Breast epithelium (tissue), 4 donors: Measurements from ENCODE around the gene SPATC1L. TPM values are rescaled to one million over a fixed set of nuclear protein-coding genes. Genes with fewer than 3 reads are reported as not detected.
"Not testable (repeated sequence)": the region's sequence is repeated elsewhere in the genome, so short reads cannot be mapped to it uniquely, and the experiment has no call there.

Experiments
- DNase-seq, 2 donors: peaks; one replicate each; pipeline ENCODE4 v3.0.0-alpha.2; 2019; ENCODE audit warnings: low spot score in 2 of 2
- H3K27ac ChIP-seq, 2 donors: fragments of 200-600 bp; sonication (generic) in 1 of 2; one replicate each; pipeline ENCODE4 v1.5.1; 2016 to 2019; ENCODE audit warnings: mild to moderate bottlenecking in 1 of 2
- H3K27me3 ChIP-seq, 2 donors: fragments of 200-600 bp; sonication (generic) in 1 of 2; one replicate each; pipeline versions ENCODE4 v1.5.1 to v1.6.0; 2017 to 2019; ENCODE audit warnings: control low read depth in 1 of 2, mild to moderate bottlenecking in 1 of 2
- H3K36me3 ChIP-seq: fragments of 200-600 bp; one replicate; pipeline ENCODE4 v1.5.1; 2019
- H3K4me1 ChIP-seq, 2 donors: fragments of 200-600 bp; sonication (generic); one replicate each; pipeline ENCODE4 v1.5.1; 2016 to 2019; ENCODE audit warnings: control low read depth in 1 of 2
- H3K4me3 ChIP-seq, 3 donors: fragments of 200-600 bp; sonication (generic); 1 replicate in 2 of 3; 2 replicates in 1 of 3; pipeline ENCODE4 v1.5.1; 2016 to 2019; ENCODE audit warnings: mild to moderate bottlenecking in 3 of 3, moderate library complexity in 2 of 3
- H3K9me3 ChIP-seq, 2 donors: fragments of 200-600 bp; sonication (generic) in 1 of 2; one replicate each; pipeline ENCODE4 v1.5.1; 2016 to 2019; ENCODE audit warnings: control low read depth in 1 of 2
- CTCF ChIP-seq, 3 donors: fragments of 450-650 bp; IDR thresholded peaks; one replicate each; pipeline ENCODE4 v1.5.1; 2016 to 2017; ENCODE audit warnings: antibody characterized with exemption in 3 of 3, mild to moderate bottlenecking in 3 of 3, moderate library complexity in 3 of 3
- POLR2A ChIP-seq: fragments of 450-650 bp; IDR thresholded peaks from one replicate; pipeline ENCODE4 v1.6.1; 2016; ENCODE audit warnings: antibody characterized with exemption, mild to moderate bottlenecking, moderate library complexity
- POLR2AphosphoS5 ChIP-seq, 3 donors: sonication (generic); formaldehyde crosslinking; IDR thresholded peaks; one replicate each; pipeline ENCODE4 v1.6.1; 2017; ENCODE audit warnings: antibody characterized with exemption in 3 of 3
- intact Hi-C: fragments of 100-400 bp; cut with DNase I; formaldehyde crosslinking; loops from one replicate; pipeline ENCODE4 v1.15.1; 2023; ENCODE audit warnings: low total_unique reads
- total RNA-seq, 3 donors: library from RNA; depleted of rRNA; stranded (reverse); fragments of >200 nt; gene quantifications; one replicate each; pipeline ENCODE4 v1.1.0, GENCODE V29; 2016

SPATC1L gene
- total RNA-seq, 3 donors from 2014 or later = 1.6 to 7.0 (median 6.2) TPM

GRCh38 chr21:46150073-46150472 lies 34.2 kb downstream of the SPATC1L start:
- Histone ChIP-seq H3K27me3 (no peaks in the 10 kb centered on the region), H3K9me3 (no peaks in the 10 kb centered on the region), H3K4me3 (no peak overlapping the region), H3K36me3 (no peaks in the 10 kb centered on the region), H3K4me1 (no peaks in the 10 kb centered on the region), H3K27ac (no peak overlapping the region)
- intact Hi-C loops = no loop called here
- no peak for TF ChIP-seq POLR2AphosphoS5 (IDR thresholded peaks at IDR 0.05)
- no peak for TF ChIP-seq CTCF (IDR thresholded peaks at IDR 0.05)
- no peak for TF ChIP-seq POLR2A
- peak in 1 of 2 donors; percentile 30 for DNase-seq

- H3K9me3 ChIP-seq = no peaks in the 10 kb centered on the region
- H3K27me3 ChIP-seq = no peaks in the 10 kb centered on the region
- TF ChIP-seq CTCF (IDR thresholded peaks at IDR 0.05) = no peak
- TF ChIP-seq POLR2AphosphoS5 (IDR thresholded peaks at IDR 0.05) = no peak
- no peak for TF ChIP-seq POLR2A
- H3K27ac ChIP-seq = no peak overlapping the region
- DNase-seq = no peak
- intact Hi-C loops = no loop called here
- H3K4me1 ChIP-seq = no peaks in the 10 kb centered on the region
- no peak overlapping the region for H3K4me3 ChIP-seq
- H3K36me3 ChIP-seq = no peaks in the 10 kb centered on the region
Measured at GRCh38 chr21:46149205-46149901, 34.9 kb downstream of the SPATC1L start.

GRCh38 chr21:46148106-46148505 lies 36.2 kb downstream of the SPATC1L start:
- Histone ChIP-seq H3K27me3 (no peaks in the 10 kb centered on the region), H3K36me3 (no peaks in the 10 kb centered on the region), H3K9me3 (no peaks in the 10 kb centered on the region), H3K4me1 (no peaks in the 10 kb centered on the region), H3K27ac (no peak overlapping the region), H3K4me3 (no peak overlapping the region)
- DNase-seq = no peak
- TF ChIP-seq CTCF (IDR thresholded peaks at IDR 0.05) = no peak
- TF ChIP-seq POLR2AphosphoS5 (IDR thresholded peaks at IDR 0.05) = no peak
- no peak for TF ChIP-seq POLR2A
- intact Hi-C loops = no loop called here

GRCh38 chr21:46147429-46147828 lies 36.8 kb downstream of the SPATC1L start:
- H3K4me1 ChIP-seq, DNase-seq: not testable (repeated sequence)
- TF ChIP-seq CTCF (IDR thresholded peaks at IDR 0.05) = peak in 1 of 3 donors; percentile 21

GRCh38 chr21:46146856-46147255 lies 37.4 kb downstream of the SPATC1L start:
- intact Hi-C loops = no loop called here
- Histone ChIP-seq H3K4me1 (no peaks in the 10 kb centered on the region), H3K36me3 (no peaks in the 10 kb centered on the region), H3K9me3 (no peaks in the 10 kb centered on the region), H3K4me3 (no peak overlapping the region), H3K27ac (no peak overlapping the region), H3K27me3 (no peaks in the 10 kb centered on the region)
- TF ChIP-seq CTCF (IDR thresholded peaks at IDR 0.05) = no peak
- no peak for TF ChIP-seq POLR2A
- no peak for TF ChIP-seq POLR2AphosphoS5 (IDR thresholded peaks at IDR 0.05)
- no peak for DNase-seq

More at GRCh38 chr21:46147429-46147828, 36.8 kb downstream of the SPATC1L start:
- H3K27ac ChIP-seq, H3K9me3 ChIP-seq, intact Hi-C loops, H3K4me3 ChIP-seq, H3K27me3 ChIP-seq, H3K36me3 ChIP-seq: not testable (repeated sequence)
